ENCODE data around the gene B4GALT6. TPM values are rescaled to one million over a fixed set of nuclear protein-coding genes. Genes with fewer than 3 reads are reported as not detected.

The B4GALT6 gene
- total RNA-seq, 2 experiments from 2014 or later, result 1.7 to 2.4 TPM

DNA sequence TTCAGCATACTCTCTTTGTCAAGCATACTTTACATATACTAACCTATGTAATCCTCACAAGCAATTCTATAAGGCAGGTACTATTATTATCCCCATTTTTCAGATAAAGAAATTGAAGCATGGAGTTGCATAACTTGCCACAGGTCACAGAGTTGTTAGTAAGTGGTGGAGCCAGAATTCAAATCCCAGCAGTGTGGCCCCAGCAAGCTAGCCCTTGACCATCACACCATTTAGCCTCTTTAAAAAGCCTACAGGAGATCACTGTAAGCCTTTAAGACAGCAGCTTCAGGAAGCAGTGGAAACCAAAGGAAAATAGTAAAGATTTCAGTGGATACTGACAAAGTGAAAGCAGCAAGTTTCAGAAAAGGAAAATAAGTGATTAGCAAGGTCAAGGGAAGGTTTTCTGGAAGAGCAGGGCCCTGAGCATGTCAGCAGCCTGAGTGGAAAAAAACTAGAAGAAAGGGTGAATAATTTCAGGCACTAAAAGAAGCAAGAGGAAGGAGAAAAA, 11.7 kb downstream of the B4GALT6 start:
- Mint-ChIP-seq H3K4me1 (ENCODE audit: low read depth) (no peaks in the 10 kb centered on the region), H3K9me3 (no peaks in the 10 kb centered on the region), H3K4me3 (no peak overlapping the region), H3K27ac (no peak overlapping the region), H3K36me3 (ENCODE audit: low read depth) (no peaks in the 10 kb centered on the region), H3K27me3 (peaks cover 4% of the 10 kb centered on the region)
- ATAC-seq, result no peak
- TF ChIP-seq, protein P1, sequence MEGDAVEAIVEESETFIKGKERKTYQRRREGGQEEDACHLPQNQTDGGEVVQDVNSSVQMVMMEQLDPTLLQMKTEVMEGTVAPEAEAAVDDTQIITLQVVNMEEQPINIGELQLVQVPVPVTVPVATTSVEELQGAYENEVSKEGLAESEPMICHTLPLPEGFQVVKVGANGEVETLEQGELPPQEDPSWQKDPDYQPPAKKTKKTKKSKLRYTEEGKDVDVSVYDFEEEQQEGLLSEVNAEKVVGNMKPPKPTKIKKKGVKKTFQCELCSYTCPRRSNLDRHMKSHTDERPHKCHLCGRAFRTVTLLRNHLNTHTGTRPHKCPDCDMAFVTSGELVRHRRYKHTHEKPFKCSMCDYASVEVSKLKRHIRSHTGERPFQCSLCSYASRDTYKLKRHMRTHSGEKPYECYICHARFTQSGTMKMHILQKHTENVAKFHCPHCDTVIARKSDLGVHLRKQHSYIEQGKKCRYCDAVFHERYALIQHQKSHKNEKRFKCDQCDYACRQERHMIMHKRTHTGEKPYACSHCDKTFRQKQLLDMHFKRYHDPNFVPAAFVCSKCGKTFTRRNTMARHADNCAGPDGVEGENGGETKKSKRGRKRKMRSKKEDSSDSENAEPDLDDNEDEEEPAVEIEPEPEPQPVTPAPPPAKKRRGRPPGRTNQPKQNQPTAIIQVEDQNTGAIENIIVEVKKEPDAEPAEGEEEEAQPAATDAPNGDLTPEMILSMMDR (IDR thresholded peaks at IDR 0.05), result no peak
- CTCF ChIA-PET, result interaction anchor here (0.7 kb wide), 1 partner anchor 8 kb away, joined by 4 read pairs; no protein-coding TSS in a partner anchor
- DNase-seq, result no peak
- intact Hi-C loops (cut with micrococcal nuclease), result no loop called here
- POLR2A ChIA-PET, result no interaction called here

GRCh38 chr18:31671951-31672350, 12.4 kb downstream of the B4GALT6 start:
- Mint-ChIP-seq H3K9me3 (no peaks in the 10 kb centered on the region), H3K4me3 (no peak overlapping the region), H3K27me3 (peaks cover 4% of the 10 kb centered on the region), H3K36me3 (ENCODE audit: low read depth) (no peaks in the 10 kb centered on the region), H3K4me1 (ENCODE audit: low read depth) (no peaks in the 10 kb centered on the region), H3K27ac (no peak overlapping the region)
- TF ChIP-seq, protein P1 (IDR thresholded peaks at IDR 0.05), result no peak
- intact Hi-C loops (cut with micrococcal nuclease), result no loop called here
- ATAC-seq, result no peak
- POLR2A ChIA-PET, result no interaction called here
- no peak for DNase-seq
- CTCF ChIA-PET, result interaction anchor here (0.7 kb wide), 1 partner anchor 9 kb away, joined by 4 read pairs; no protein-coding TSS in a partner anchor

DNA sequence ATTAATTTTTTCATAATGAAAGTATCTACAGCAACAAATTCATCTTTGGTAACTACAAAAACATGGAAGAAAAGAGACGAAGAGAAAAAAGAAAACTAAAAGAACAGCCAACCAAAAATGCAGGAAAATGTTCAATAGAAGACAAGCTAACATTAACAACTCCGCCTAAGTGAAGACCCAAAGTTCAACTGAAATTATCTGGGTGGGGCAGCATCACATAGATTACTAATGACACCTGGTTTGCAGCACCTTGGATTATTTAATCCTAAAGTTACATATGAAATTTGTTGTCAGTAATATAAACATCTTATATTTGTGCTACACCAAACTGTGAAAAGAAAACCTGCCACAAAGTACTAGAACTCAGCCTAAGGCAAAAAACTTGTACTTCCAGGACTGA, 14.8 kb downstream of the B4GALT6 start:
- Mint-ChIP-seq H3K4me1 (ENCODE audit: low read depth) (no peaks in the 10 kb centered on the region), H3K27ac (no peak overlapping the region), H3K27me3 (peaks cover 4% of the 10 kb centered on the region), H3K4me3 (no peak overlapping the region), H3K36me3 (ENCODE audit: low read depth) (no peaks in the 10 kb centered on the region), H3K9me3 (no peaks in the 10 kb centered on the region)
- no peak for DNase-seq
- intact Hi-C loops (cut with micrococcal nuclease), result no loop called here
- POLR2A ChIA-PET, result no interaction called here
- TF ChIP-seq, protein P1 (IDR thresholded peaks at IDR 0.05), result no peak
- ATAC-seq, result no peak
- CTCF ChIA-PET, result no interaction called here

GRCh38 chr18:31667185-31667584, 17.2 kb downstream of the B4GALT6 start:
- DNase-seq, result no peak
- ATAC-seq, result no peak
- Mint-ChIP-seq H3K27me3 (peaks cover 6% of the 10 kb centered on the region), H3K4me1 (ENCODE audit: low read depth) (no peaks in the 10 kb centered on the region), H3K27ac (no peak overlapping the region), H3K4me3 (no peak overlapping the region), H3K36me3 (ENCODE audit: low read depth) (no peaks in the 10 kb centered on the region), H3K9me3 (no peaks in the 10 kb centered on the region)
- intact Hi-C loops (cut with micrococcal nuclease), result no loop called here
- POLR2A ChIA-PET, result interaction anchor here (1.1 kb wide), 1 partner anchor 14 kb away, joined by 3 read pairs; no protein-coding TSS in a partner anchor
- TF ChIP-seq, protein P1 (IDR thresholded peaks at IDR 0.05), result no peak
- CTCF ChIA-PET, result interaction anchor here (1.0 kb wide), 1 partner anchor 16 kb away, joined by 3 read pairs; no protein-coding TSS in a partner anchor

DNA sequence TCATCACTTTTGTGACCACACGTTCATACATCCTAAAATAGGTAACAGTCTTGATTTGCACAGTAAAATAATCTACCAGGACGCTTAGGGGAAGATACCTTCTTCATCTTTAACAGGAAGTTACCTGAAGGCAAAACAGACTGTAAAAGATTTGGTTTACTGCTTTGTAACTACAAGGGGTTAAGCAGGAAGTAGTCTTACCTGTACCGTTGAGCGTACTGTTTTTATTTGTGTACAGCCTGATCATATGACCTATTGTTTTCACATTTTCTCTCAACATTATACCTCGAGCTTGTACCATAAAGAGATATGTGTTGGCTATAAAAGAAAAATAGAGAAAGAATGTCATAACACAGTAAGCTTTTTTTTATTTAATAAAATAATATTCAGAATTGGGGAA, 18.3 kb downstream of the B4GALT6 start:
- H3K36me3 Mint-ChIP-seq (ENCODE audit: low read depth), result no peaks in the 10 kb centered on the region
- ChIA-PET CTCF (interaction anchor here (1.3 kb wide), 1 partner anchor 76 kb away, joined by 3 read pairs; no protein-coding TSS in a partner anchor), POLR2A (interaction anchor here (1.1 kb wide), 1 partner anchor 15 kb away, joined by 3 read pairs; no protein-coding TSS in a partner anchor)
- H3K27me3 Mint-ChIP-seq, result peaks cover 4% of the 10 kb centered on the region
- no peak overlapping the region for H3K4me3 Mint-ChIP-seq
- TF ChIP-seq, protein P1 (IDR thresholded peaks at IDR 0.05), result no peak
- intact Hi-C loops (cut with micrococcal nuclease), result no loop called here
- ATAC-seq (no peak), DNase-seq (no peak)
- H3K4me1 Mint-ChIP-seq (ENCODE audit: low read depth), result no peaks in the 10 kb centered on the region
- no peak overlapping the region for H3K27ac Mint-ChIP-seq
- H3K9me3 Mint-ChIP-seq, result no peaks in the 10 kb centered on the region
